IPS-NIHi7 (cell line): ENCODE results near the gene CTSF.
"Not testable (repeated sequence)": the region's sequence is repeated elsewhere in the genome, so short reads cannot be mapped to it uniquely, and the experiment has no call there.

Experiments used
- DNase-seq: peaks from one replicate; pipeline ENCODE4 v3.0.0; 2012; ENCODE audit warnings: mixed read lengths; ENCODE audit errors: extremely low spot score

CTSF gene

GRCh38 chr11:66568124-66568916, at the start of gene CTSF:
TSS of gene CTSF (minus strand) at chr11:66568606. CDS start at chr11:66568486, 120 bp downstream.
- peak; percentile 93 for DNase-seq

DNA sequence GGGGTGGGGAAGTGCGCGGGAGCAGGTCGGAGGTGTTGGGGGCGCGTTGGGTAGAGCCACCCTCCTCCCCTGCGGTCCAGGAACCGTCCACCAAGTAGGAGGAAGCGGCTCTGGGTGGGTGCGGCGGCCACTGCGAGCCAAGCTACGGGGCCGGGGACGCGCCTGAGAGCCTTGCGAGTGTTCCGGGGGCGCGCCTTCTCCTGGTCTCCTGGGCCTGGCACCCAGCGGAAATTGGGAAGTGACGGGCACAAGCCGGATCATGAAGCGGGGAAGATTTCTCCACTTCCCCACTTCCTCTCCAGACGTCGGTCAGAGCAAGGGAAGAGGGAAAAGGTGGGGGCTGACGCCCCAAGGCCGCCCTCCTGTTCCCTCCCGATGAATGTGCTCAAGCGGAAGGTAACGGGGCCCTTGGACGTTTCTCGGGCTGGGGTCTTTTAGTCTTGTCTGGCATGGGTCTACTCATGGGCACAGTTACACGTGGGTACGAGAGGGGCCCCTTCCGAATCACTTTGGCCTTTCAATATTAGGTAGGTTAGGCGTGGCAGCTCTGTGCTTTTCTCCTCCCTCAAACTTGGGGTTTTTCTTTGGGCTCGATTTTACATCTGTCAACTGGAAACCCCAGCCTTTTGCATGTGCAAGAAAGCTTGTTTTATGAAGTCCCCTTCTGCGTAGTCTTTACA, 48.9 kb upstream of the CTSF start:
- no peak for DNase-seq

- peak; percentile 100 for DNase-seq
Measured at GRCh38 chr11:66616379-66617154, 48.2 kb upstream of the CTSF start, which contains the start of gene RBM14. TSS of gene RBM14 (plus strand) at chr11:66616630. CDS start at chr11:66616721, 91 bp downstream.

DNA sequence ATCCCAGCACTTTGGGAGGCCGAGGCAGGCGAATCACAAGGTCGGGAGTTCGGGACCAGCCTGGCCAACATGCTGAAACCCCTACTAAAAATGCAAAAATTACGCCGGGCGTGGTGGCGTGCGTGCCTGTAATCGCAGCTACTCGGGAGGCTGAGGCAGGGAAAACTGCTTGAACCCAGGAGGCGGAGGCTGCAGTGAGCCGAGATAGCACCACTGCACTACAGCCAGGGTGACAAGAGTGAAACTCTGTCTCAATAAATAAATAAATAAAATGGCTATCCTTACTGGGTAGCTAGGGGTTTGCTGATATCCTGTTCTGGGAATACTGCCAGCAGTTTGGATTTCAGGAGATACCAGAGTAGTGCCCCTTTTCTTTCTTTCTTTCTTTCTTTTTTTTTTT, 45.7 kb upstream of the CTSF start:
- no peak for DNase-seq

- no peak for DNase-seq
Measured at GRCh38 chr11:66612458-66612857, 44.1 kb upstream of the CTSF start.

- no peak for DNase-seq
Measured at GRCh38 chr11:66609721-66610617, 41.6 kb upstream of the CTSF start.

DNA sequence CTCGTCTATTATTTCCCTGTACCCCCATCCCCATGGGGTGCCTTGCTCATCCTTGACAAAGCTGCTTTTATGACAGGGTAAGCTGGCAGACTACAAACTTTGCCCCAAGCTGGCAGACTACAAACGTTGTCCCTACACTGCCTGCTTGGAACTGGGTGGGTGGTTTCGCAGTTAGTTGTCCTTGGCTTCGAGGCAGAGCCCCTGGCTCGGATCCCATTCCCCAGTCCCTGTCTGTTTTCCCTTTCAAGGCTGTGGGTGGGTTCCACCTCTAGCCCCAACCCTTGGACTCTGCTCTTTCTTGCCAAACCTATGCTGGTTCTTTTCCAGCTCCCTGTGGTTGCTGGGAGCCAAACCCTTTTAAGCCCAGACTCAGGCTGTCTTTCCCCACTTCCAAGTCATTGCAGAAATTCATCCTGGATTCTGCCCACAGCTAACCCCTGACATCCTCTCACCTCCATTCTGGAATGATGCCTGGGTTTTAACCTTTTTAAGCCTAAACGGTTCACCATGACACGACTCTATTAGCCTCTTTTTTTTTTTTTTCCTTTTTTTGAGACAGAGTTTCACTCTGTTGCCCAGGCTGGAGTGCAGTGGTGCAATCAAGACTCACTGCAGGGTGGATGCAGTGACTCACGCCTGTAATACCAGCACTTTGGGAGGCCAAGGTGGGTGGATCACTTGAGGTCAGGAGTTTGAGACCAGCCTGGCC, 38.9 kb upstream of the CTSF start:
- no peak for DNase-seq

GRCh38 chr11:66606608-66607007, 38.2 kb upstream of the CTSF start:
- DNase-seq: not testable (repeated sequence)

- no peak for DNase-seq
Measured at GRCh38 chr11:66604155-66604554, 35.7 kb upstream of the CTSF start.

GRCh38 chr11:66603072-66603471, 34.7 kb upstream of the CTSF start:
- DNase-seq: no peak

DNA sequence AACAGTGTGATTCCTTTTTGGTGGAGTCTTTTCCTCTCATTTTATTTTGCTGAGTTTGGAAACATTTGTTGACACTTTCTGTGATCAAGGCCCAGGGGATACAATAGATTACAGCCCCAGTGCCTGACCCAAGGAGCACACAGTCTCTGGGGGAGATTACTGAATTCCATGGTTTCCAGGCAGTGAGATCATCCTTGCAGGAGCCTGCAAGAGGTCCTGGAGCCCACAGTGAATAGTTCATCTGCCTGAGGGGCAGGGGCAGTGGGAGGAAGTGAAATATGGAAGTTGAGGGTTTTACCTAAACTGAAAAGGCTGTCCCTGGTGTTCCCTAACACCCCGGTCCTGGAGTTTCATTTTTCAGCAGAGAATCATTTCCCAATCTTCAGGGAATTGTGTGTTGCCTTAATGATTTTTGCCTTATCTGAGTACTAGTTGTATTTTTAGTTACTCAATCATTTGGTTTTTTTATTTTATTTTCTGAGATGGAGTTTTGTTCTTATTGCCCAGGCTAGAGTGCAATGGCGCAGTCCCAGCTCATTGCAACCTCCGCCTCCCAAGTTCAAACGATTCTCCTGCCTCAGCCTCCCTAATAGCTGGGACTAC, 32.3 kb upstream of the CTSF start:
- DNase-seq: no peak

DNA sequence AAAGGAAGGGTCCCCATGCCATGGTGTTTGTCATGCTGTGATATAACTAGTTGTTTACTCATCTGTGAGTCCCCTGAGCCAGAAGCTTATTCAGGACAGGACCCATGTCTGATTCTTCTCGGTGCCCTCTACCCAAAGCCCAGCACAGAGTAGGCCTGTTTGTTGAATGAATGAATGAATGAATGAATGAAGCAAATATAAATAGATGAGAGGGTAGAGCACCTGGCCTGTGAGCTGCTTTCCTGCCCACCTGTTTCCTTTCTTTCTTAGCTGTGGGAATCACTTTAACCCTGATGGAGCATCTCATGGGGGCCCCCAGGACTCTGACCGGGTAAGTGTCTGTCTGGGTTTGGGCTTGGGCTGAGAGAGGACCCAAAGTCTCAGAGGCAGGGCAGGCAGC, 31.8 kb upstream of the CTSF start:
- DNase-seq: no peak

DNA sequence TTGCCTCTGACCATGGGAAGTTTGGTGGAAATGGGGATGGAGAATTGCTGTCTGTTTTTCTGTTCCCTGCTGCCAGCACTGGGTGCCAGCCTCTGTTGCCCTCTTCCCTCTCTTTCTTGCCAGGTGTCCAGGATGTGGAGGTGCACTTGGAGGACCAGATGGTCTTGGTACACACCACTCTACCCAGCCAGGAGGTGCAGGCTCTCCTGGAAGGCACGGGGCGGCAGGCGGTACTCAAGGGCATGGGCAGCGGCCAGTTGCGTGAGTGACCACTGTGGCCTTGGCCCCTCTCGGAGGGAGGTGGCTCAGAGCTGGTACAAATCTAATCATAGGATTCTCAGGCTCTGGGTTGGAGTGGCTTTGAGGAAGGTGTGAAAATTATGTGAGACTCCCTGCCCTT, 30.6 kb upstream of the CTSF start:
- DNase-seq: no peak

GRCh38 chr11:66595245-66595904, 27.0 kb upstream of the CTSF start:
- DNase-seq: no peak

- no peak for DNase-seq
Measured at GRCh38 chr11:66593650-66594049, 25.2 kb upstream of the CTSF start.

DNA sequence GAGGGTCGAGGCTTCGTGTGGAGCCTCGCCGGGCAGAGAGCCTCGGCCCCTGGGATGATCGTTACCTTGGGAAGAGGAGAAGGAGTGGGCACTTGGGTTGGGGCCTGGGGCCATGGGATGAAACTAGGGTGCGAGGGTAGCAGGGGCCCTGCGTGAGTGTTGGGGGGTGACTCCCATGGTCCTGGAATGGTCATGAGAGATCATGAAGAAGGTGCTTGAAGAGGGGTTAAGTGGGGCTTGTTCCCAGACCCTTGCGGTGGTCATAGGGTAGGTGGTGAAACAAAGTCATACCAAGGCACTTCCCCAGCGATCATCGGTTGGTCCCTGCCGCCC, 24.9 kb upstream of the CTSF start:
- DNase-seq: peak; percentile 23

- peak; percentile 100 for DNase-seq
Measured at GRCh38 chr11:66592457-66593302, 24.3 kb upstream of the CTSF start, which contains the start of the genes CCDC87 and CCS. TSS of gene CCDC87 (minus strand) at chr11:66593063. CDS start at chr11:66593015, 48 bp downstream. TSS of gene CCS (plus strand) at chr11:66593185. CDS start at chr11:66593262, 77 bp downstream.

GRCh38 chr11:66591175-66591574, 22.8 kb upstream of the CTSF start:
- DNase-seq: no peak
